ENCODE measurements around the gene TMEM150B.

DNA sequence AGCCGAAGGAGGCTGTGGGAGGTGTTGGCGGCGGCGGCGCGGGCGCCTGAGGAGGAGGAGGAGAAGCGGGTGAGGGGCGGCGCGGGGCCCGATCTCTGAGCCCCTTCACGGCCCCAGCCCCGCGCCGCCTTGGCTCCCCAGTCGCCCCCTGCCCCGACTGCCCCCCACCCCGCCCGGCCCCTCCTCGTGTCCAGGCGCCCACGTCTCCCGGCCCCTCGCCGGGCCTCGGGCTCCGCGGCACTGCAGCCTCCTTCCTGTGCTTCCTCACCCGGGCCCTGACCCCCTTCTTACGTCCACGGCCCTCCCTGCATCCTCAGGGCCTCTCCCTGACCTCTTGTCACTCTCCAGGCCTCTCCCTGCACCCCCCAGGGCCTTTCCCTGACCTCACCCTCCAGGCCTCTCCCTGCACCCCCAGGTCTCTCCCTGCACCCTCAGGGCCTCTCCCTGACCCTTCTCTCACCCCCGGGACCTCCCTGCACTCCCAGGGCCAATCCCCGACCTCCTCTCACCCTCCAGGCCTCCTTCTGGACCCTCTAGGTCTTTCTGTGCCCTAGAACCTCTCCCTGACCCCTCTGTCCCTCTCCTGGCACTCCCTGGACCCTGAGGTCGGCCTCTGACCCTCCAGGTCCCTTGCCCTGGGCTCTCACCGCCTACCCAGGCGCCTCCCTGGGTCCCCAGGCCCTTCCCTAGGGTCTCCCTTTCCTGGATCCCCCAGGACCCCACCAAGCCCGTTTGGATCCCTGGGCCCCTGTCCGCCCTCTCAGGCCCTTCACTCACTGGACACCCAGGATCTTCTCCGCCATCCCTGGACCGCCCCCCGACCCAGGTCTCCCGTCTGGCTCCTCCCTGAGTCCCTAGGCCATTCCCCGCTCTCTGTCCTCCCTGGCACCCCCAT lies 15.0 kb upstream of the TMEM150B start:
- TF ChIP-seq, protein P1, sequence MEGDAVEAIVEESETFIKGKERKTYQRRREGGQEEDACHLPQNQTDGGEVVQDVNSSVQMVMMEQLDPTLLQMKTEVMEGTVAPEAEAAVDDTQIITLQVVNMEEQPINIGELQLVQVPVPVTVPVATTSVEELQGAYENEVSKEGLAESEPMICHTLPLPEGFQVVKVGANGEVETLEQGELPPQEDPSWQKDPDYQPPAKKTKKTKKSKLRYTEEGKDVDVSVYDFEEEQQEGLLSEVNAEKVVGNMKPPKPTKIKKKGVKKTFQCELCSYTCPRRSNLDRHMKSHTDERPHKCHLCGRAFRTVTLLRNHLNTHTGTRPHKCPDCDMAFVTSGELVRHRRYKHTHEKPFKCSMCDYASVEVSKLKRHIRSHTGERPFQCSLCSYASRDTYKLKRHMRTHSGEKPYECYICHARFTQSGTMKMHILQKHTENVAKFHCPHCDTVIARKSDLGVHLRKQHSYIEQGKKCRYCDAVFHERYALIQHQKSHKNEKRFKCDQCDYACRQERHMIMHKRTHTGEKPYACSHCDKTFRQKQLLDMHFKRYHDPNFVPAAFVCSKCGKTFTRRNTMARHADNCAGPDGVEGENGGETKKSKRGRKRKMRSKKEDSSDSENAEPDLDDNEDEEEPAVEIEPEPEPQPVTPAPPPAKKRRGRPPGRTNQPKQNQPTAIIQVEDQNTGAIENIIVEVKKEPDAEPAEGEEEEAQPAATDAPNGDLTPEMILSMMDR (IDR thresholded peaks at IDR 0.05): peak in 1 of 6 experiments; percentile 2
- TF ChIP-seq POLR2A (IDR thresholded peaks at IDR 0.05): peak in 1 of 2 donors; percentile 18
